Erythroblast (primary cell): ENCODE data around the gene SBF2.

ENCODE experiments used
- GATA1 ChIP-seq: IDR thresholded peaks from 2 replicates; pipeline ENCODE4 v1.6.1; 2011; ENCODE audit warnings: low read depth, mild to moderate bottlenecking, control low read depth, low read length, moderate library complexity
- POLR2A ChIP-seq: IDR thresholded peaks from 2 replicates; pipeline ENCODE4 v1.6.1; 2011; ENCODE audit warnings: mild to moderate bottlenecking, low read length

DNA sequence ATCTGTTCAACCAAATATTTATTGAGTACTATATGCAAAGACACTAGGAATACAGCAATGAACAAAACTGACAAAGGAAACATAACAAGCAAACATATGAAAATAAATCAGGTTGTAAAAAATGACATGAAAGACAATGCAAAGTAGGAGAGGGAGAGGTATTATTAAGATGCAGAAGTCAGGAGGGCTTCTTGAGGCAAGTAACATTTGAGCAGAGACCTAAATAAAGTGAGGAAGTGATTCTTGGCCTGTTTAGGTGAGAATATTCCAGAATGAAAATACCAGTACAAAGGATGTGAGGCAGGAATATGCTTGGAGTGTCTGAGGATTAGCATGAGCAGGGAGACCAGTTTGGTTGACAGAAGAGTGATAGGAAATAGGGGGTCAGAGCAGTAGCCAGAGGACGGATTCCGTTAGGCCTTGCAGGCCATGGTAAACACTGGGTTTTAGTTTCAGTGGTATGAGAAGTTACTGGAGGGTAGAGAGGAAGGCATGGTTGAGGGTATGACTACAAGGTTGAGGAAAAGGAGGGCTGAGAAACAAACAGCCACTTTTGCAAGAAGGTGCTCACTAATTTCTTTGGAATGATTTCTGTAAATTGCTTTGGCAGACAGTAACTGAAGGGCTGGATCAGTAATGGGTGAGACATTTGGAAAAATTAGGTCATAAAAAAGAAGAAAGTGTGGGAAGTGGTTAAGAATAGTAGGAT lies 438.3 kb downstream of the SBF2 start:
- TF ChIP-seq POLR2A (no peak), GATA1 (no peak)
